ENCODE data around the gene SPAG5.

SPAG5 gene

DNA sequence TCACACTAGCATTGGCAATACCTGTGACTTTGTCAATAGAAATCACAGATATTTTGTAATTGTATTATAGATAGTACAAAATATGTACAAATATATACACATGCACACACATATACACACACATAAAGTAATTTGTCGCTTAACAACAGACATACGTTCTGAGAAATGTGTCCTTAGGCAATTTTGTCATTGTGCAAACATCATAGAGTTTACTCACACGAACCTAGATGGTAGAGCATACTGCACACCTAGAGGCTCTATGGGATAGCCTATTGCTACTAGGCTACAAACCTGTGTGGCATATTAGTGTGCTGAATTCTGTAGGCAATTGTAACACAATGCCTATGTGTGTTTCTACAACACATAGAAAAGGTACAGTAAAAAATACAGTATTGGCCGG is 57.4 kb downstream of the SPAG5 start:
- Histone ChIP-seq H3K27me3 (ENCODE audit: insufficient read depth, low read length) (no peaks in the 10 kb centered on the region; the same call in 1 of the 2 replicates), H3K4me1 (ENCODE audit: insufficient read depth, low read length, severe bottlenecking) (no peaks in the 10 kb centered on the region), H3K4me3 (ENCODE audit: low read depth, low read length, poor library complexity, severe bottlenecking) (no peak overlapping the region), H3K4me2 (ENCODE audit: low read length) (no peak overlapping the region), H3K9me2 (ENCODE audit: low read depth, low read length) (no peaks in the 10 kb centered on the region), H3F3A (ENCODE audit: insufficient read depth, low read length) (no peaks in the 10 kb centered on the region), H3K36me3 (ENCODE audit: insufficient read depth, low read length) (no peaks in the 10 kb centered on the region), H3K79me2 (ENCODE audit: insufficient read depth, low read length) (no peaks in the 10 kb centered on the region), H3K9ac (ENCODE audit: low read length) (no peak overlapping the region), H2AFZ (ENCODE audit: low read length) (no peak overlapping the region), H3K27ac (ENCODE audit: low read depth, low read length, poor library complexity, severe bottlenecking) (no peak overlapping the region), H4K20me1 (ENCODE audit: insufficient read depth, low read length) (no peaks in the 10 kb centered on the region), H3K9me3 (ENCODE audit: low read length) (no peaks in the 10 kb centered on the region)
- TF ChIP-seq CTCF (IDR thresholded peaks at IDR 0.05; ENCODE audit: low read length) = no peak
- TF ChIP-seq EZH2 (IDR thresholded peaks at IDR 0.05; ENCODE audit: borderline replicate concordance, low read length) = no peak

DNA sequence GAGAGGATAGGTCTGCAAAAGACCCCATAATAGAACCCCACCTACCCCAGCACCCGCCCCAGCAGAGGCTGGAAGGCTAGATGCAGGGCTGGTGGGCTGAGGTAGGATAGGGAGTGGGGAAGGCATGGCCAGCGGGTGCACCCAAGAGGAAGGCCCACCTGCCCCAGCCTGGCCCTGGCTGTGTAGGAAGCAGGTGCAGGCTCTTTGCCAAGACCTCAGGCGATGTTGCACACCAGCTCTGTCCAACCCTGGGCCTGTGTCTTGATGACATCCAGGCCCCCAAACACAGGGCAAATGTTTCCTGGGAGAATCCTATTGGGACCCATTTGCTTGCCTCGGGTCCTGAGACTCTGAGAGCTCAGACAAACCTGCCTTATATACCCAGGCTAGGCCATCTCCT is 58.6 kb downstream of the SPAG5 start:
- H3K4me2 ChIP-seq (ENCODE audit: low read length) = no peak overlapping the region
- H3K79me2 ChIP-seq (ENCODE audit: insufficient read depth, low read length) = no peaks in the 10 kb centered on the region
- no peaks in the 10 kb centered on the region for H3K4me1 ChIP-seq (ENCODE audit: insufficient read depth, low read length, severe bottlenecking)
- no peak overlapping the region for H3K27ac ChIP-seq (ENCODE audit: low read depth, low read length, poor library complexity, severe bottlenecking)
- H3K9me3 ChIP-seq (ENCODE audit: low read length) = no peaks in the 10 kb centered on the region
- H3F3A ChIP-seq (ENCODE audit: insufficient read depth, low read length) = no peaks in the 10 kb centered on the region
- no peak for TF ChIP-seq CTCF (IDR thresholded peaks at IDR 0.05; ENCODE audit: low read length)
- TF ChIP-seq EZH2 (IDR thresholded peaks at IDR 0.05; ENCODE audit: borderline replicate concordance, low read length) = no peak
- no peaks in the 10 kb centered on the region for H3K9me2 ChIP-seq (ENCODE audit: low read depth, low read length)
- H3K4me3 ChIP-seq (ENCODE audit: low read depth, low read length, poor library complexity, severe bottlenecking) = no peak overlapping the region
- no peaks in the 10 kb centered on the region; the same call in 1 of the 2 replicates for H3K27me3 ChIP-seq (ENCODE audit: insufficient read depth, low read length)
- H3K9ac ChIP-seq (ENCODE audit: low read length) = no peak overlapping the region
- no peaks in the 10 kb centered on the region for H3K36me3 ChIP-seq (ENCODE audit: insufficient read depth, low read length)
- no peak overlapping the region for H2AFZ ChIP-seq (ENCODE audit: low read length)
- no peaks in the 10 kb centered on the region for H4K20me1 ChIP-seq (ENCODE audit: insufficient read depth, low read length)

- no peak for TF ChIP-seq EZH2 (IDR thresholded peaks at IDR 0.05; ENCODE audit: borderline replicate concordance, low read length)
- Histone ChIP-seq H3K4me1 (ENCODE audit: insufficient read depth, low read length, severe bottlenecking) (no peaks in the 10 kb centered on the region), H4K20me1 (ENCODE audit: insufficient read depth, low read length) (no peaks in the 10 kb centered on the region), H3K27ac (ENCODE audit: low read depth, low read length, poor library complexity, severe bottlenecking) (no peak overlapping the region), H3K9me2 (ENCODE audit: low read depth, low read length) (no peaks in the 10 kb centered on the region), H3F3A (ENCODE audit: insufficient read depth, low read length) (no peaks in the 10 kb centered on the region), H3K9me3 (ENCODE audit: low read length) (no peaks in the 10 kb centered on the region), H3K4me2 (ENCODE audit: low read length) (no peak overlapping the region), H3K79me2 (ENCODE audit: insufficient read depth, low read length) (no peaks in the 10 kb centered on the region), H3K4me3 (ENCODE audit: low read depth, low read length, poor library complexity, severe bottlenecking) (no peak overlapping the region), H3K9ac (ENCODE audit: low read length) (no peak overlapping the region), H3K36me3 (ENCODE audit: insufficient read depth, low read length) (no peaks in the 10 kb centered on the region), H3K27me3 (ENCODE audit: insufficient read depth, low read length) (no peaks in the 10 kb centered on the region; the same call in 1 of the 2 replicates), H2AFZ (ENCODE audit: low read length) (no peak overlapping the region)
Measured at GRCh38 chr17:28538296-28538895, 60.4 kb downstream of the SPAG5 start.

DNA sequence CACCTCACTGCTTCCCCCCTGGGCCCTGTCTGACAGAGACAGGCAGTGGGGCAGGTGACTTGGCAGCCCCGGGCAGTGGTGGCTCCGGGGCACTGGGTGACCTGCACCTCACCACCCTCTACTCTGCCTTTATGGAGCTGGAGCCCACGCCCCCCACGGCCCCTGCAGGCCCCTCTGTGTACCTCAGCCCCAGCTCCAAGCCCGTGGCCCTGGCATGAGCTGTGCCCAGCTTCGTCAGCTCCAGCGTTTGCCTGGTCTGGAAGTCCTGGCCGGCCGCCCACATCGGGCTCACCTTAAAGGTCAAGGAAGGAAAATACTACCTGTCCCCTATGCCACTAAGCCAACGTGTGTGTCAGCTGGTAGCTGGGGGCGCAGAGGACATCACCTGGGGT is 61.6 kb downstream of the SPAG5 start:
- TF ChIP-seq EZH2 (IDR thresholded peaks at IDR 0.05; ENCODE audit: borderline replicate concordance, low read length) (no peak), CTCF (IDR thresholded peaks at IDR 0.05; ENCODE audit: low read length) (no peak)
- H3K4me1 ChIP-seq (ENCODE audit: insufficient read depth, low read length, severe bottlenecking) = no peaks in the 10 kb centered on the region
- no peak overlapping the region for H3K4me2 ChIP-seq (ENCODE audit: low read length)
- H4K20me1 ChIP-seq (ENCODE audit: insufficient read depth, low read length) = no peaks in the 10 kb centered on the region
- H3K27me3 ChIP-seq (ENCODE audit: insufficient read depth, low read length) = no peaks in the 10 kb centered on the region; the same call in 1 of the 2 replicates
- no peaks in the 10 kb centered on the region for H3K9me3 ChIP-seq (ENCODE audit: low read length)
- H3K79me2 ChIP-seq (ENCODE audit: insufficient read depth, low read length) = no peaks in the 10 kb centered on the region
- H3K4me3 ChIP-seq (ENCODE audit: low read depth, low read length, poor library complexity, severe bottlenecking) = no peak overlapping the region
- H3K9ac ChIP-seq (ENCODE audit: low read length) = no peak overlapping the region
- no peaks in the 10 kb centered on the region for H3K36me3 ChIP-seq (ENCODE audit: insufficient read depth, low read length)
- no peak overlapping the region for H2AFZ ChIP-seq (ENCODE audit: low read length)
- no peaks in the 10 kb centered on the region for H3K9me2 ChIP-seq (ENCODE audit: low read depth, low read length)
- H3K27ac ChIP-seq (ENCODE audit: low read depth, low read length, poor library complexity, severe bottlenecking) = no peak overlapping the region
- no peaks in the 10 kb centered on the region for H3F3A ChIP-seq (ENCODE audit: insufficient read depth, low read length)
